ENCODE results near the gene TBXA2R. TPM values are rescaled to one million over a fixed set of nuclear protein-coding genes. Genes with fewer than 3 reads are reported as not detected.
"Not testable (repeated sequence)": the region's sequence is repeated elsewhere in the genome, so short reads cannot be mapped to it uniquely, and the experiment has no call there.

Gene TBXA2R
- total and polyA plus RNA-seq, 2 experiments from 2014 or later = 0.70 to 2.0 TPM

GRCh38 chr19:3651684-3652083 lies 45.0 kb upstream of the TBXA2R start:
- no peak for DNase-seq (ENCODE audit: low spot score)
- Histone ChIP-seq H3K27me3 (no peaks in the 10 kb centered on the region), H3K4me2 (no peak overlapping the region), H3K9me3 (ENCODE audit: low read depth) (no peaks in the 10 kb centered on the region), H3K36me3 (replicated peaks; ENCODE audit: insufficient read depth, low read depth) (no peaks in the 10 kb centered on the region), H3K79me2 (no peaks in the 10 kb centered on the region), H2AFZ (no peak overlapping the region), H4K20me1 (ENCODE audit: insufficient read depth, poor library complexity, severe bottlenecking) (no peaks in the 10 kb centered on the region), H3K4me3 (no peak overlapping the region), H3K9me2 (replicated peaks; ENCODE audit: insufficient read depth) (no peaks in the 10 kb centered on the region), H3K27ac (no peak overlapping the region), H3K4me1 (ENCODE audit: insufficient read depth) (no peaks in the 10 kb centered on the region)
- TF ChIP-seq EZH2phosphoT487 (IDR thresholded peaks at IDR 0.05; ENCODE audit: low read depth, severe bottlenecking, unreplicated experiment) (no peak), CTCF (IDR thresholded peaks at IDR 0.05; ENCODE audit: poor library complexity) (no peak), EZH2 (IDR thresholded peaks at IDR 0.05; ENCODE audit: borderline replicate concordance) (no peak)
- 98% methylated on average over 26 of the region's 33 CpGs for WGBS (ENCODE audit: low lambda C conversion rate, missing lambda C conversion rate)

DNA sequence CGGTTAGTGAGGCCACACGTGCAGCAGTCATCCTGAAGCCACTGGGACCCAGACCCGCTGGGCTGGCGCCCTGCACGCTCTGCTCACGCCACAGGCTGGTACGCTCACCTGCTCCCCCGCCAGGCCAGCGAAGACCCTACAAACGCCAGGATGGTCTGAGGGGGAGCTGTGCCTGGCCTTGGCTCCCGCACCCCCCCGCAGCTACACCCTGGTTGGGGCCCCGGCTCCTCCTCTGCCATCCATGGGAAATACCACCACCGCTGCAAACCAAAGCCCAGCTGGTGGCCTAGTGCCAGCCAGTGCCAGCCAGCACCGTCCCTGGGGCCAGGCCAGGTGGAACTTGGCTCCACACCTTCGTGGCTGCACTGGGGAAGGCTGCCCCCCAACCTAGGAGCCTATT lies 43.2 kb upstream of the TBXA2R start:
- Histone ChIP-seq H3K27ac (no peak overlapping the region), H3K36me3 (replicated peaks; ENCODE audit: insufficient read depth, low read depth) (no peaks in the 10 kb centered on the region), H4K20me1 (ENCODE audit: insufficient read depth, poor library complexity, severe bottlenecking) (no peaks in the 10 kb centered on the region), H3K79me2 (no peaks in the 10 kb centered on the region), H3K4me1 (ENCODE audit: insufficient read depth) (no peaks in the 10 kb centered on the region), H3K4me3 (no peak overlapping the region), H3K9me2 (replicated peaks; ENCODE audit: insufficient read depth) (no peaks in the 10 kb centered on the region), H3K27me3 (no peaks in the 10 kb centered on the region), H2AFZ (no peak overlapping the region), H3K4me2 (no peak overlapping the region), H3K9me3 (ENCODE audit: low read depth) (no peaks in the 10 kb centered on the region)
- no peak for TF ChIP-seq CTCF (IDR thresholded peaks at IDR 0.05; ENCODE audit: poor library complexity)
- 98% methylated on average over 11 of the region's 16 CpGs for WGBS (ENCODE audit: low lambda C conversion rate, missing lambda C conversion rate)
- no peak for DNase-seq (ENCODE audit: low spot score)

DNA sequence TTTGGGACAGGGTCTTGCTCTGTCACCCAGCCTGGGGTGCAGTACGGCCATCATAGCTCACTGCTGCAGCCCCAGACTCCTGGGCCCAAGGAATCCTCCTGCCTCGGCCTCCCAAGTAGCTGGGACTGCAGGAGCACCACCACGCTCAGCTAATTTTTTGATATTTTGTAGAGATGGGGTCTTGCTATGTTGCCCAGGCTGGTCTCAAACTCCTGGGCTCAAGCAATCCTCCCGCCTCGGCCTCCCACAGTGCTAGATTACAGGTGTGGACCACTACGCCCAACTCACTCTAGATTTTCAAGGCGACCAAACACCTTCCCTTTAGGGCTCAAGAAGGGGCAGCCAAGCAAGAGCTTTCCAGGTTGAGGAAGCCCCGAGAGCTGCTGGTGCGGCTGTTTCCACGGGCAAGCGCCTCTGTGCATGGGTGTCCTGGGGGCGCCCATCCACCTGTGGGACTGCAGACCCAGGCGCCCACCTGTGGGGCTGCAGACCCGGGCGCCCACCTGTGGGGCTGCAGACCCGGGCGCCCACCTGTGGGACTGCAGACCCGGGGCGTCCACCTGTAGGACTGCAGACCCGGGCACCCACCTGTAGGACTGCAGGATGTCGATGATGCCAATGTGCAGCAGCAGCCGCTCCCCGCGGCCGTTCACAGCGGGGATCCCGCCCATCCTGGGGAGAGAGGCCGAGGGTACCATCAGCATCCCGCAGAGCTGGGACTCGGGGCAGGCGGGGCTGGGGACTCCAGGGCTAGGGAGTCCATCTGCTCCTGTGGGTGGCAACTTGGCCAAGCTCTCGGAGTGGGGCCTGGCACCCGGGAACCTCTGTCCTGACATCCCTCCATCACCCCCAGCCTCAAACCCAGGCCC lies 41.6 kb upstream of the TBXA2R start:
- 97% methylated on average over 32 of the region's 33 CpGs for WGBS (ENCODE audit: low lambda C conversion rate, missing lambda C conversion rate)
- H3K4me2 ChIP-seq = no peak overlapping the region
- H2AFZ ChIP-seq = no peak overlapping the region
- no peaks in the 10 kb centered on the region for H3K9me2 ChIP-seq (replicated peaks; ENCODE audit: insufficient read depth)
- no peak overlapping the region for H3K27ac ChIP-seq
- no peaks in the 10 kb centered on the region for H4K20me1 ChIP-seq (ENCODE audit: insufficient read depth, poor library complexity, severe bottlenecking)
- no peaks in the 10 kb centered on the region for H3K27me3 ChIP-seq
- TF ChIP-seq CTCF (IDR thresholded peaks at IDR 0.05; ENCODE audit: poor library complexity) = no peak
- TF ChIP-seq EZH2phosphoT487 (IDR thresholded peaks at IDR 0.05; ENCODE audit: low read depth, severe bottlenecking, unreplicated experiment) = no peak
- no peak for TF ChIP-seq EZH2 (IDR thresholded peaks at IDR 0.05; ENCODE audit: borderline replicate concordance)
- no peaks in the 10 kb centered on the region for H3K9me3 ChIP-seq (ENCODE audit: low read depth)
- no peak overlapping the region for H3K4me3 ChIP-seq
- no peaks in the 10 kb centered on the region for H3K79me2 ChIP-seq
- DNase-seq (ENCODE audit: low spot score) = no peak
- H3K36me3 ChIP-seq (replicated peaks; ENCODE audit: insufficient read depth, low read depth) = no peaks in the 10 kb centered on the region
- no peaks in the 10 kb centered on the region for H3K4me1 ChIP-seq (ENCODE audit: insufficient read depth)

- not testable (repeated sequence) for H4K20me1 ChIP-seq (ENCODE audit: insufficient read depth, poor library complexity, severe bottlenecking); H3K79me2 ChIP-seq; H3K4me1 ChIP-seq (ENCODE audit: insufficient read depth); H3K4me3 ChIP-seq; H3K36me3 ChIP-seq (replicated peaks; ENCODE audit: insufficient read depth, low read depth); H3K9me3 ChIP-seq (ENCODE audit: low read depth); H3K27ac ChIP-seq; H2AFZ ChIP-seq; H3K27me3 ChIP-seq; DNase-seq (ENCODE audit: low spot score); H3K4me2 ChIP-seq; H3K9me2 ChIP-seq (replicated peaks; ENCODE audit: insufficient read depth)
- WGBS (ENCODE audit: low lambda C conversion rate, missing lambda C conversion rate) = 95% methylated on average over 3 of the region's 5 CpGs
Observed at GRCh38 chr19:3647102-3647501, 40.4 kb upstream of the TBXA2R start.
